Mesenteric fat pad (tissue), 1 donor: ENCODE data around the gene RIC8B. TPM values are rescaled to one million over a fixed set of nuclear protein-coding genes. Genes with fewer than 3 reads are reported as not detected.

Source experiments
- DNase-seq: peaks from one replicate; pipeline ENCODE4 v3.0.0-alpha.2; 2020; ENCODE audit warnings: low spot score
- total RNA-seq: library from RNA; stranded (reverse); fragmentation: NEBNext Ultra II Directional; extraction: Animal tissue kit (Norgen Biotek cat#: 25700); gene quantifications from one replicate; pipeline ENCODE4 v1.2.1, GENCODE V29; 2021
- donor health status: DM: yes; HTN: yes; CAD: no.

Gene RIC8B
- total RNA-seq, 1 donor from 2014 or later = 23.3 TPM

DNA sequence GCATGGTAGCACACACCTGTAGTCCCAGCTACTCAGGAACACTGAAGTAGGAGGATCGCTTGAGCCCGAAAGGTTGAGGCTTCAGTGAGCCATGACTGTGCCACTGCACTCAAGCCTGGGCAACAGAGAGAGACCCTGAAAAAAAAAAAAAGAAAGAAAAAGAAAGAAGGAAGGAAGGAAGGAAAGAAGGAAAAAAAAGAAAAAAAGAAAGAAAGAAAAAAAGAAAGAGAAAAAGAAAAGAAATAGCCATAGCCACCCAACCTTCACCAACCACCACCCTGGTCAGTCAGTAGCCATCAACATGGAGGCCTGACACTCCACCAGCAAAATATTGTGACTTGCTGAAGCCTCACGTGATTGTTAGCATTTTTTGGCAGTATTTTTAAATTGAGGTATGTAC is 159.8 kb downstream of the RIC8B start:
- DNase-seq = no peak

Other genes with a start within 250 kb of the RIC8B start
- 0.13 TPM for gene RFX4, start 191.7 kb upstream of the RIC8B start, total RNA-seq
- gene TMEM263, start 181.2 kb downstream of the RIC8B start, total RNA-seq = 46.2 TPM
- 14.2 TPM for gene MTERF2, start 212.5 kb downstream of the RIC8B start, total RNA-seq